HepG2 (cell line): ENCODE measurements around the gene PLCB1. TPM values are rescaled to one million over a fixed set of nuclear protein-coding genes. Genes with fewer than 3 reads are reported as not detected.

Experiments used
- ARID5B ChIP-seq: IDR thresholded peaks from 2 replicates; pipeline ENCODE4 v1.4.0; 2020; ENCODE audit warnings: mild to moderate bottlenecking, missing genetic modification reagents
- ARNT ChIP-seq: fragments of 450-650 bp; IDR thresholded peaks from 2 replicates; pipeline ENCODE4 v1.6.1; 2017
- BRF2 ChIP-seq: sonication (generic); formaldehyde crosslinking; IDR thresholded peaks from 2 replicates; pipeline ENCODE4 v1.8.1; 2022; ENCODE audit warnings: mild to moderate bottlenecking, missing genetic modification reagents
- CBFB ChIP-seq: sonication (generic); formaldehyde crosslinking; IDR thresholded peaks from 2 replicates; pipeline ENCODE4 v1.4.0; 2020; ENCODE audit warnings: missing genetic modification reagents
- CREM ChIP-seq, 2 experiments: sonication (generic) in 1 of 2; formaldehyde crosslinking in 1 of 2; IDR thresholded peaks; 2 replicates each; pipeline versions ENCODE4 v1.4.0 to v1.6.1; 2016 to 2020; ENCODE audit warnings: antibody characterized with exemption in 1 of 2, mild to moderate bottlenecking in 1 of 2, missing genetic modification reagents in 1 of 2
- DR1 ChIP-seq: sonication (generic); formaldehyde crosslinking; IDR thresholded peaks from 2 replicates; pipeline ENCODE4 v1.8.0; 2021; ENCODE audit warnings: mild to moderate bottlenecking, missing genetic modification reagents, inconsistent platforms
- FOSL2 ChIP-seq: sonication (generic); formaldehyde crosslinking; IDR thresholded peaks from 2 replicates; pipeline ENCODE4 v1.4.0; 2020; ENCODE audit warnings: missing genetic modification reagents
- NBN ChIP-seq: fragments of 450-650 bp; conservative IDR thresholded peaks from 2 replicates; pipeline ENCODE4 v1.6.1; 2017
- NCOA2 ChIP-seq: sonication (generic); formaldehyde crosslinking; IDR thresholded peaks from 2 replicates; pipeline ENCODE4 v1.8.0; 2022; ENCODE audit warnings: inconsistent platforms
- PBX2 ChIP-seq: IDR thresholded peaks from 2 replicates; pipeline ENCODE4 v1.6.1; 2016; ENCODE audit warnings: control low read depth
- RFXANK ChIP-seq: IDR thresholded peaks from 2 replicates; pipeline ENCODE4 v1.6.1; 2016
- SALL1 ChIP-seq: sonication (generic); formaldehyde crosslinking; IDR thresholded peaks from 2 replicates; pipeline ENCODE4 v1.8.0; 2022; ENCODE audit warnings: mild to moderate bottlenecking, missing genetic modification reagents
- SMARCE1 ChIP-seq: fragments of 450-650 bp; IDR thresholded peaks from 2 replicates; pipeline ENCODE4 v1.6.1; 2017; ENCODE audit warnings: borderline replicate concordance
- SP1 ChIP-seq, 2 experiments: fragments of 450-650 bp in 1 of 2; sonication (generic) in 1 of 2; formaldehyde crosslinking in 1 of 2; IDR thresholded peaks; 2 replicates each; pipeline versions ENCODE4 v1.4.0 to v1.6.1; 2016 to 2020; ENCODE audit warnings: missing genetic modification reagents in 1 of 2
- XRCC5 ChIP-seq: fragments of 200-400 bp; formaldehyde crosslinking; optimal IDR thresholded peaks from 2 replicates; pipeline ENCODE3; 2017; ENCODE audit warnings: mild to moderate bottlenecking, low read length
- ZBED4 ChIP-seq: sonication (generic); formaldehyde crosslinking; IDR thresholded peaks from 2 replicates; pipeline ENCODE4 v1.4.0; 2020; ENCODE audit warnings: missing genetic modification reagents, borderline replicate concordance
- ZBTB26 ChIP-seq: IDR thresholded peaks from 2 replicates; pipeline ENCODE4 v1.6.1; 2016; ENCODE audit warnings: missing compliant biosample characterization, missing genetic modification reagents, borderline replicate concordance
- ZMYM2 ChIP-seq: sonication (generic); formaldehyde crosslinking; IDR thresholded peaks from 2 replicates; pipeline ENCODE4 v1.8.0; 2022; ENCODE audit warnings: mild to moderate bottlenecking, missing genetic modification reagents
- ZNF644 ChIP-seq: IDR thresholded peaks from 2 replicates; pipeline ENCODE4 v1.6.1; 2016; ENCODE audit warnings: low read depth
- polyA plus RNA-seq, 8 experiments: library from polyadenylated mRNA; depleted of rRNA in 3 of 8; stranded (reverse) in 7 of 8; unstranded in 1 of 8; fragments of >200 nt; fragmentation: Illumina TruSeq in 4 of 8; extraction: Trizol in 4 of 8; gene quantifications; 2 replicates each; pipeline versions ENCODE4 v1.2.1 to v1.2.3, GENCODE V29; 2011 to 2016; ENCODE audit warnings: low read depth in 4 of 8, missing spikeins in 1 of 8, mixed read lengths in 1 of 8; ENCODE audit not compliant: insufficient read depth in 1 of 8
- total RNA-seq, 5 experiments: library from RNA; depleted of rRNA; stranded (reverse); fragments of >200 nt; fragmentation: Illumina TruSeq; extraction: Trizol; gene quantifications; 2 replicates each; pipeline ENCODE4 v1.2.3, GENCODE V29; 2016; ENCODE audit warnings: low read depth in 1 of 5

Gene PLCB1
- total and polyA plus RNA-seq, 2 of the 13 experiments (the other 11 are each of a cell fraction or from before 2014, with no cell fraction given): 42.4 to 55.9 TPM

- TF ChIP-seq CREM (IDR thresholded peaks at IDR 0.05) (0 out of 2 replicates have a peak, but pooled peaks have one; percentile 22), CREM (CRISPR knock-in tag; IDR thresholded peaks at IDR 0.05) (no peak), ZMYM2 (peak; percentile 25; the same call in 1 of the 2 replicates), CBFB (CRISPR knock-in tag) (no peak), ARNT (no peak), BRF2 (no peak), FOSL2 (0 out of 2 replicates have a peak, but pooled peaks have one; percentile 7), ZNF644 (CRISPR knock-in tag) (peak; percentile 91), ZBTB26 (CRISPR knock-in tag) (0 out of 2 replicates have a peak, but pooled peaks have one; percentile 40), RFXANK (CRISPR knock-in tag) (no peak), SP1 (IDR thresholded peaks at IDR 0.05) (no peak), SP1 (CRISPR knock-in tag; IDR thresholded peaks at IDR 0.05) (no peak), PBX2 (CRISPR knock-in tag) (no peak), ARID5B (peak; percentile 34), XRCC5 (peak; percentile 86), NBN (no peak), ZBED4 (no peak), SMARCE1 (no peak), DR1 (CRISPR knock-in tag) (no peak), SALL1 (peak; percentile 15; the same call in 1 of the 2 replicates), NCOA2 (CRISPR knock-in tag) (peak; percentile 49; the same call in 1 of the 2 replicates)
Observed at GRCh38 chr20:8255945-8256632, 124.0 kb downstream of the PLCB1 start (continued).
